GM19238 (cell line): ENCODE data around the gene EIF3J.
A peak's percentile ranks its signal among the peaks of the same experiment; 100 is the strongest.
"Not testable (repeated sequence)": the region's sequence is repeated elsewhere in the genome, so short reads cannot be mapped to it uniquely, and the experiment has no call there.

Experiments
- DNase-seq: peaks from one replicate; pipeline ENCODE4 v3.0.0; 2011; ENCODE audit warnings: low spot score; ENCODE audit not compliant: insufficient read length

Gene EIF3J

GRCh38 chr15:44536962-44537734 lies at the start of gene EIF3J:
Gene EIF3J (plus strand): TSS chr15:44537147. CDS start chr15:44537195, 48 bp downstream.
- DNase-seq, result peak; percentile 87

GRCh38 chr15:44489464-44489863 lies 47.5 kb upstream of the EIF3J start:
- no peak for DNase-seq

- no peak for DNase-seq
Measured at GRCh38 chr15:44490622-44491021, 46.3 kb upstream of the EIF3J start.

GRCh38 chr15:44492040-44492439 lies 44.9 kb upstream of the EIF3J start:
- no peak for DNase-seq

- no peak for DNase-seq
Measured at GRCh38 chr15:44492672-44493071, 44.3 kb upstream of the EIF3J start.

- no peak for DNase-seq
Measured at GRCh38 chr15:44495562-44495961, 41.4 kb upstream of the EIF3J start.

GRCh38 chr15:44500555-44500954 lies 36.4 kb upstream of the EIF3J start:
- no peak for DNase-seq

GRCh38 chr15:44501768-44502366 lies 35.1 kb upstream of the EIF3J start:
- DNase-seq, result peak; percentile 13

- no peak for DNase-seq
Measured at GRCh38 chr15:44516436-44516835, 20.5 kb upstream of the EIF3J start.

- DNase-seq, result no peak
Measured at GRCh38 chr15:44519537-44519936, 17.4 kb upstream of the EIF3J start.

GRCh38 chr15:44525018-44525417 lies 11.9 kb upstream of the EIF3J start:
- no peak for DNase-seq

GRCh38 chr15:44527241-44527640 lies 9.7 kb upstream of the EIF3J start:
- DNase-seq, result no peak

- DNase-seq, result no peak
Measured at GRCh38 chr15:44529864-44530604, 6.9 kb upstream of the EIF3J start.

- DNase-seq, result no peak
Measured at GRCh38 chr15:44530653-44531052, 6.3 kb upstream of the EIF3J start.

- DNase-seq, result not testable (repeated sequence)
Measured at GRCh38 chr15:44532275-44532674, 4.7 kb upstream of the EIF3J start.

- no peak for DNase-seq
Measured at GRCh38 chr15:44532689-44533088, 4.3 kb upstream of the EIF3J start.

- DNase-seq, result no peak
Measured at GRCh38 chr15:44535092-44535491, 1.9 kb upstream of the EIF3J start.

GRCh38 chr15:44535523-44536301 lies 1.2 kb upstream of the EIF3J start:
- no peak for DNase-seq

GRCh38 chr15:44536302-44536961 lies 515 bp upstream of the EIF3J start:
- peak; percentile 58 for DNase-seq

- no peak for DNase-seq
Measured at GRCh38 chr15:44537735-44538240, 841 bp downstream of the EIF3J start.
